ENCODE results near the gene TSC1.

The TSC1 gene

DNA sequence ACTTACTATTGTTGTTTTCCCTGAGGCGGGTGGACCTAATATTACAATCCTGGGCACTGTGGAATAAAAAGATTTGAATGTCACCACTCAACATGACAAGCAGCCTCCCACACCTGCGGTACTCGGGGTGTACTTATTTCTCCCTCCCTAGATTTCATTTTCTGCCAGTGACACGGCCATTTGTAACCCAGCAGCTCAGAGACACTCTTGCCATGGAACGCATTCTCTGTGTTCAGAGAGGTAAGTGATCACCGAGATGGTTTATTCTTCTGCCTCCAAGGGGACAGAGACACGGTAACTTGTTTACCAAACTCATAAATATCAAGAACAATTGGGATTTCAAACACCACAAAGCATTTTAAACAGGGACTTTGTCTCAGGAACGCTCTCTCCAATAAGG, 77.5 kb downstream of the TSC1 start:
- Histone ChIP-seq H3K4me2 (ENCODE audit: low read length) (no peak overlapping the region), H3K36me3 (ENCODE audit: control insufficient read depth, insufficient read depth, low read length) (no peaks in the 10 kb centered on the region), H3K79me2 (no peaks in the 10 kb centered on the region), H3K9me3 (ENCODE audit: control insufficient read depth, low read length) (no peaks in the 10 kb centered on the region), H3K9ac (no peak overlapping the region), H3K4me1 (no peaks in the 10 kb centered on the region), H3K27ac (no peak overlapping the region), H3K27me3 (ENCODE audit: control insufficient read depth, insufficient read depth, low read length) (no peaks in the 10 kb centered on the region), H2AFZ (no peak overlapping the region), H3K4me3 (ENCODE audit: low read depth, low read length) (no peak overlapping the region)
- no peak for TF ChIP-seq CTCF (IDR thresholded peaks at IDR 0.05)

- Histone ChIP-seq H3K27ac (no peak overlapping the region), H3K27me3 (ENCODE audit: control insufficient read depth, insufficient read depth, low read length) (no peaks in the 10 kb centered on the region), H3K79me2 (no peaks in the 10 kb centered on the region), H3K9ac (no peak overlapping the region), H3K9me3 (ENCODE audit: control insufficient read depth, low read length) (no peaks in the 10 kb centered on the region), H3K4me3 (ENCODE audit: low read depth, low read length) (no peak overlapping the region), H3K4me1 (no peaks in the 10 kb centered on the region), H3K4me2 (ENCODE audit: low read length) (no peak overlapping the region), H3K36me3 (ENCODE audit: control insufficient read depth, insufficient read depth, low read length) (no peaks in the 10 kb centered on the region), H2AFZ (no peak overlapping the region)
- no peak for TF ChIP-seq CTCF (IDR thresholded peaks at IDR 0.05)
Observed at GRCh38 chr9:132864691-132865090, 79.7 kb downstream of the TSC1 start.

DNA sequence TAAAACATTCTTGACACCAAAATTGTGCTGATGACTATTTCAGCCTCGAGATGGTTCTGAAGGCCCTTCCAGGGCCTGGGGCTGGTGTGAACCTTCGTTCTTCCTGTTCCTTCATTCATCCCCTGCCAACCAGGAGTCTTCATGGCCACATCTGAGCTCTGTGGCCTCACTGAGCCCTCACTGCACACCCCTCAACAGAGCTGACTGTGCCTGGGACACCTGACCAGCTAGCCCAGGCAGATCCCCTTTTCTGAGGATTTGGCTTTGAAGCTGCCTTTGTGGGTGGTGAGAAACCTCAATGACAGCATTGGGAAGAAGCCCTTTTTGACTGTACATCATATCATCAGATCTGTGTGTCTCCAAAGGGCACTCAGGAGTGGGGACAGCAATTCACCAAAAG, 80.1 kb downstream of the TSC1 start:
- Histone ChIP-seq H3K4me2 (ENCODE audit: low read length) (no peak overlapping the region), H3K27ac (no peak overlapping the region), H3K4me1 (no peaks in the 10 kb centered on the region), H3K36me3 (ENCODE audit: control insufficient read depth, insufficient read depth, low read length) (no peaks in the 10 kb centered on the region), H3K9me3 (ENCODE audit: control insufficient read depth, low read length) (no peaks in the 10 kb centered on the region), H3K27me3 (ENCODE audit: control insufficient read depth, insufficient read depth, low read length) (no peaks in the 10 kb centered on the region), H3K4me3 (ENCODE audit: low read depth, low read length) (no peak overlapping the region), H3K79me2 (no peaks in the 10 kb centered on the region), H2AFZ (no peak overlapping the region), H3K9ac (no peak overlapping the region)
- no peak for TF ChIP-seq CTCF (IDR thresholded peaks at IDR 0.05)

DNA sequence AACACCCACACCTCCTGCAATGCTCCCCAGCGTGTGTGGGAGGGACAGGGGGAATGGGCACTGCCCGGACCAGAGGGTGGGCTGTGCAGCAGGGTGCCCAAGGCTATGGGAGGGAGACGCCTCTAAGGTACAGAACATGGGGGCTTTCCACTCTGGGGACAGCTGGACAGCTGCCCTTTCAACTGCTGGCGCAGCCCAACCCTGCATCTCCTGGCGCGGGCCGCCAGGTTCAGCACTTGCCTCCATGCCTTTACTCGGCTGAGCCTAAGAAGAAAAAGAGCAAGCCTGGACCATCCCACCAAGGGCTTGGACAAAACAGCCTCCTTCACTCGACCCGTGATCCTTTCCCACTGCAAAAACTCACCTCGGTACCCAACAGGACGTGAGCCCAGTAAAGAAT, 81.3 kb downstream of the TSC1 start:
- no peaks in the 10 kb centered on the region for H3K9me3 ChIP-seq (ENCODE audit: control insufficient read depth, low read length)
- no peaks in the 10 kb centered on the region for H3K4me1 ChIP-seq
- H3K9ac ChIP-seq: no peak overlapping the region
- no peaks in the 10 kb centered on the region for H3K36me3 ChIP-seq (ENCODE audit: control insufficient read depth, insufficient read depth, low read length)
- TF ChIP-seq CTCF (IDR thresholded peaks at IDR 0.05): no peak
- no peak overlapping the region for H3K4me2 ChIP-seq (ENCODE audit: low read length)
- no peak overlapping the region for H3K4me3 ChIP-seq (ENCODE audit: low read depth, low read length)
- H3K27ac ChIP-seq: no peak overlapping the region
- no peaks in the 10 kb centered on the region for H3K79me2 ChIP-seq
- no peaks in the 10 kb centered on the region for H3K27me3 ChIP-seq (ENCODE audit: control insufficient read depth, insufficient read depth, low read length)
- H2AFZ ChIP-seq: no peak overlapping the region

DNA sequence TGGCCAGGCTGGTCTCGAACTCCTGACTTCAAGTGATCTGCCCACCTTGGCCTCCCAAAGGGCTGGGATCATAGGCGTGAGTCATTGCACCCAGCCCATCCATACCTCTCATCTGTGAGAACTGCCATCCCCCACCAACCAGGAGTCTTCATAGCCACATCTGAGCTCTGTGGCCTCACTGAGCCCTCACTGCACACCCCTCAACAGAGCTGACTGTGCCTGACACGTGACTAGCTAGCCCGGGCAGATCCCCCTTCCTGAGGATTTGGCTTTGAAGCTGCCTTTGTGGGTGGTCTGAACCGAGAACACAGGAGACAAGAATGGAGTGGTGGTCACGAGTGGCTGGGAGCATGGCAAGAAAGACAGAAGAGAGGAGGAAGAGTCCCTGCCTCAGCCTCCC, 81.9 kb downstream of the TSC1 start:
- Histone ChIP-seq H3K79me2 (no peaks in the 10 kb centered on the region), H3K9ac (no peak overlapping the region), H3K4me2 (ENCODE audit: low read length) (no peak overlapping the region), H3K9me3 (ENCODE audit: control insufficient read depth, low read length) (no peaks in the 10 kb centered on the region), H3K36me3 (ENCODE audit: control insufficient read depth, insufficient read depth, low read length) (no peaks in the 10 kb centered on the region), H3K27me3 (ENCODE audit: control insufficient read depth, insufficient read depth, low read length) (no peaks in the 10 kb centered on the region), H3K4me3 (ENCODE audit: low read depth, low read length) (no peak overlapping the region), H3K27ac (no peak overlapping the region), H3K4me1 (no peaks in the 10 kb centered on the region), H2AFZ (no peak overlapping the region)
- TF ChIP-seq CTCF (IDR thresholded peaks at IDR 0.05): no peak

Data from parathyroid adenoma (tissue), 2 donors.